B cell (primary cell): ENCODE measurements around the gene PRELID3B. TPM values are rescaled to one million over a fixed set of nuclear protein-coding genes. Genes with fewer than 3 reads are reported as not detected.

Source experiments
- ATAC-seq: fragments of 200-7000 bp; cut with Tn5 transposase; one replicate; pipeline ENCODE4 v1.10.0; 2021; ENCODE audit warnings: low read depth, mild to moderate bottlenecking, moderate number of reproducible peaks, moderate library complexity
- CTCF ChIA-PET: fragments of 350-600 bp; sonication (Branson Sonifier 250); formaldehyde crosslinking; loops from one replicate; lab custom pipeline; 2021; ENCODE audit warnings: antibody characterized with exemption, inconsistent platforms; lab: Charles Lee
- POLR2A ChIA-PET: fragments of 350-600 bp; sonication (Branson Sonifier 250); formaldehyde crosslinking; loops from one replicate; lab custom pipeline; 2021; ENCODE audit warnings: antibody characterized with exemption; lab: Charles Lee
- DNase-seq: peaks from one replicate; pipeline ENCODE4 v3.0.0; 2013
- H2AFZ ChIP-seq: 2 replicates; pipeline ENCODE4 v1.6.1; 2012; ENCODE audit warnings: mild to moderate bottlenecking, low read depth, low read length; ENCODE audit not compliant: insufficient read depth, poor library complexity, severe bottlenecking
- H3K27ac ChIP-seq, 2 donors: 1 replicate in 1 of 2; 2 replicates in 1 of 2; pipeline ENCODE4 v1.5.1; 2012 to 2013; ENCODE audit warnings: low read length in 2 of 2, mild to moderate bottlenecking in 2 of 2, moderate library complexity in 1 of 2
- H3K27me3 ChIP-seq, 4 experiments: fragments of 200-600 bp in 1 of 4; sonication (generic) in 1 of 4; replicated peaks in 1 of 4; 1 replicate in 2 of 4; 2 replicates in 2 of 4; pipeline versions ENCODE4 v1.6.1 to v1.7.0; 2013 to 2016; ENCODE audit warnings: low read length in 3 of 4, mild to moderate bottlenecking in 2 of 4, mixed read lengths in 1 of 4, moderate library complexity in 1 of 4; ENCODE audit not compliant: insufficient read depth in 4 of 4, control insufficient read depth in 3 of 4; ENCODE audit errors: control extremely low read depth in 1 of 4
- H3K36me3 ChIP-seq, 2 experiments: replicated peaks in 1 of 2; 1 replicate in 1 of 2; 2 replicates in 1 of 2; pipeline versions ENCODE4 v1.6.1 to v1.7.1; 2013; ENCODE audit warnings: low read length in 1 of 2; ENCODE audit not compliant: insufficient read depth in 2 of 2, control insufficient read depth in 1 of 2; ENCODE audit errors: control extremely low read depth in 1 of 2, extremely low read depth in 1 of 2
- H3K4me1 ChIP-seq, 2 donors: fragments of 200-600 bp in 1 of 2; sonication (generic) in 1 of 2; 1 replicate in 1 of 2; 2 replicates in 1 of 2; pipeline versions ENCODE4 v1.5.1 to v1.6.1; 2013 to 2017; ENCODE audit warnings: low read length in 2 of 2; ENCODE audit not compliant: control insufficient read depth in 2 of 2, insufficient read depth in 2 of 2
- H3K4me2 ChIP-seq: replicated peaks from 2 replicates; pipeline ENCODE3; 2012; ENCODE audit warnings: mild to moderate bottlenecking, low read depth, low read length; ENCODE audit not compliant: poor library complexity, severe bottlenecking
- H3K4me3 ChIP-seq, 5 experiments: fragments of 200-600 bp in 1 of 5; sonication (generic) in 1 of 5; 1 replicate in 3 of 5; 2 replicates in 2 of 5; pipeline versions ENCODE4 v1.5.1 to v1.7.0; 2011 to 2016; ENCODE audit warnings: low read length in 4 of 5, mild to moderate bottlenecking in 4 of 5, low read depth in 2 of 5, control low read depth in 1 of 5, moderate library complexity in 1 of 5; ENCODE audit not compliant: insufficient read depth in 1 of 5; ENCODE audit errors: control extremely low read depth in 1 of 5, extremely low read depth in 1 of 5
- H3K79me2 ChIP-seq: fragments of 200-600 bp; sonication (generic); one replicate; pipeline ENCODE4 v1.6.0; 2016; ENCODE audit warnings: low read length; ENCODE audit not compliant: control insufficient read depth, insufficient read depth
- H3K9ac ChIP-seq: fragments of 200-600 bp; sonication (generic); 2 replicates; pipeline ENCODE4 v1.6.1; 2017; ENCODE audit warnings: mild to moderate bottlenecking, low read length, moderate library complexity
- H3K9me3 ChIP-seq, 3 donors: one replicate each; pipeline versions ENCODE4 v1.6.1 to v1.7.1; 2013; ENCODE audit warnings: low read length in 2 of 3; ENCODE audit not compliant: control insufficient read depth in 2 of 3, insufficient read depth in 1 of 3; ENCODE audit errors: control extremely low read depth in 1 of 3
- H4K20me1 ChIP-seq: 2 replicates; pipeline ENCODE4 v1.6.0; 2012; ENCODE audit warnings: mild to moderate bottlenecking, low read length; ENCODE audit not compliant: insufficient read depth, control insufficient read depth, poor library complexity, severe bottlenecking
- H3K27ac Mint-ChIP-seq: one replicate; pipeline ENCODE4 v1.8.0; 2021; ENCODE audit warnings: mixed read lengths
- H3K27me3 Mint-ChIP-seq: one replicate; pipeline ENCODE4 v1.8.0; 2021; ENCODE audit warnings: mixed read lengths
- H3K4me1 Mint-ChIP-seq: one replicate; pipeline ENCODE4 v1.8.0; 2021; ENCODE audit warnings: mixed read lengths
- H3K4me3 Mint-ChIP-seq: one replicate; pipeline ENCODE4 v1.8.0; 2021; ENCODE audit warnings: mixed read lengths
- H3K9me3 Mint-ChIP-seq: one replicate; pipeline ENCODE4 v1.8.0; 2022; ENCODE audit warnings: mixed read lengths; ENCODE audit not compliant: insufficient read depth
- EZH2 ChIP-seq: IDR thresholded peaks from 2 replicates; pipeline ENCODE4 v1.6.1; 2012; ENCODE audit warnings: borderline replicate concordance, low read depth, mild to moderate bottlenecking, moderate library complexity, low read length; ENCODE audit not compliant: insufficient read depth, poor library complexity, severe bottlenecking
- WGBS: methylation state at CpG from one replicate; pipeline ENCODE4 v1.1.5; 2013; ENCODE audit warnings: missing lambda C conversion rate; ENCODE audit not compliant: insufficient coverage; 5-methylcytosine and 5-hydroxymethylcytosine counted together
- intact Hi-C: fragments of 100-400 bp; cut with micrococcal nuclease; formaldehyde crosslinking; loops from one replicate; pipeline ENCODE4 v1.10.0; 2022
- polyA plus RNA-seq: library from polyadenylated mRNA; depleted of rRNA; stranded (reverse); fragments of >200 nt; gene quantifications from 2 replicates; pipeline ENCODE4 v1.2.3, GENCODE V29; 2012
- total RNA-seq, 2 donors: library from RNA; stranded (reverse); fragments of 120-200 nt in 1 of 2; gene quantifications; 1 replicate in 1 of 2; 2 replicates in 1 of 2; pipeline versions ENCODE4 v1.2.3 to v1.2.4, GENCODE V29; 2013 to 2022
- TF ChIP-seq, protein P1 (sequence below): fragments of 200-600 bp; IDR thresholded peaks from one replicate; pipeline ENCODE4 v1.8.0; 2022; ENCODE audit warnings: antibody characterized with exemption, mild to moderate bottlenecking

PRELID3B gene
- total and polyA plus RNA-seq, 2 donors (not counting 1 experiment from before 2014, with no cell fraction given), result 24.1 to 46.8 TPM

DNA sequence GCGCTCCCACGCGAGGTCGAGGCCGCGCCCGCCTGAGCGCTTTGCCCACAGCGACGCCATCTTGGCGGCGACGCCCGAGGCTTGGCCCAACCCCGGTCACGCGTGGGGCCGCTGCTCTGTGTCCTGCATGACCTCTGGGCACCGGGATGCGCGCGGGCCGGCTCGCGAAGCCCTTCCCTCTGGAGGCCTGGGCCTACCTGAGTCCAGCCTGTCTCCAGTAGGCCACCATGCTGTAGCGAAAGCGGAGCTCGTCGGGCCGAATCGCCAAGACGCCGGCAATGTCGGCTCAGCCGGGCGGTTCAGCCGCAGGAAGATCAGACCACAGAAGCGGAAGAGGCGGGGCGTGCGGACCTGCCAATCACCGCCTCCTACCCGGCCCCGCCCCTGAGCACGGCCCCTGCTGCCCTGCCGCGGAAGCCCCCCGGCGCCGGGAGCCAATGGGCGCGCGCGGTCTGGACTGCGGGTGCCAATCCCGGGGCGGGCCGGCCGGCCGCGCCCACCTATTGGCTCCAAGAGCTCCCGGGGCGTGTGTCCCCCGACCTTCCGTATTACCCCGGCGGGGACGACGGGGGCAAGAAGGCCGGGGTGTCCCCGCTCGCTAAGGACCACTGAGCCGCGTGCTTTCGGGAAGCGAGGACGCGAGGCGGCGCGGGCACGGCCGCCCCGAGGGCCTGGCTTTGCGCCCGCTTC is 10.4 kb downstream of the PRELID3B start, which contains the start of gene ATP5F1E:
Gene ATP5F1E (minus strand): TSS at position 313 of the 690 bp plus-strand sequence. CDS start 84 bp downstream, at position 229.
- no peak for TF ChIP-seq EZH2
- TF ChIP-seq, protein P1, sequence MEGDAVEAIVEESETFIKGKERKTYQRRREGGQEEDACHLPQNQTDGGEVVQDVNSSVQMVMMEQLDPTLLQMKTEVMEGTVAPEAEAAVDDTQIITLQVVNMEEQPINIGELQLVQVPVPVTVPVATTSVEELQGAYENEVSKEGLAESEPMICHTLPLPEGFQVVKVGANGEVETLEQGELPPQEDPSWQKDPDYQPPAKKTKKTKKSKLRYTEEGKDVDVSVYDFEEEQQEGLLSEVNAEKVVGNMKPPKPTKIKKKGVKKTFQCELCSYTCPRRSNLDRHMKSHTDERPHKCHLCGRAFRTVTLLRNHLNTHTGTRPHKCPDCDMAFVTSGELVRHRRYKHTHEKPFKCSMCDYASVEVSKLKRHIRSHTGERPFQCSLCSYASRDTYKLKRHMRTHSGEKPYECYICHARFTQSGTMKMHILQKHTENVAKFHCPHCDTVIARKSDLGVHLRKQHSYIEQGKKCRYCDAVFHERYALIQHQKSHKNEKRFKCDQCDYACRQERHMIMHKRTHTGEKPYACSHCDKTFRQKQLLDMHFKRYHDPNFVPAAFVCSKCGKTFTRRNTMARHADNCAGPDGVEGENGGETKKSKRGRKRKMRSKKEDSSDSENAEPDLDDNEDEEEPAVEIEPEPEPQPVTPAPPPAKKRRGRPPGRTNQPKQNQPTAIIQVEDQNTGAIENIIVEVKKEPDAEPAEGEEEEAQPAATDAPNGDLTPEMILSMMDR, result no peak
- Histone ChIP-seq H3K27ac (peak within 1 kb of the TSS; percentile 84 to 91), H3K27me3 (no peaks in the 10 kb centered on the region), H3K4me1 (peaks cover 27 to 37% of the 10 kb centered on the region in 2 donors), H3K4me3 (peak within 1 kb of the TSS; percentile 68 to 82 (median 80)), H3K36me3 (peaks cover 2 to 68% of the 10 kb centered on the region in 2 experiments), H3K4me2 (peak within 1 kb of the TSS; percentile 88), H3K79me2 (peaks cover 65% of the 10 kb centered on the region), H3K9ac (peak within 1 kb of the TSS; percentile 85), H3K9me3 (no peaks in the 10 kb centered on the region), H2AFZ (peak within 1 kb of the TSS; percentile 90), H4K20me1 (peaks cover 43% of the 10 kb centered on the region)
- intact Hi-C loops, result loop anchor here (1.0 to 2.0 kb wide), 6 partner anchors 10 to 140 kb away; partner anchors contain the start of genes CTSZ, NELFCD and PRELID3B
- H3K27ac Mint-ChIP-seq, result peak within 1 kb of the TSS; percentile 98
- WGBS, result under 1% methylated on average over 86 of the region's 86 CpGs
- peak within 1 kb of the TSS; percentile 97 for H3K4me3 Mint-ChIP-seq
- CTCF ChIA-PET, result interaction anchor here (0.7 to 3.5 kb wide), 18 partner anchors 11 to 190 kb away, joined by 3 to 32 read pairs (median 6); partner anchors contain the start of gene PRELID3B
- no peaks in the 10 kb centered on the region for H3K27me3 Mint-ChIP-seq
- POLR2A ChIA-PET, result interaction anchor here (0.6 to 2.6 kb wide), 18 partner anchors 9 to 724 kb away, joined by 3 to 30 read pairs (median 6); partner anchors contain the start of gene PRELID3B
- peaks cover 45% of the 10 kb centered on the region for H3K4me1 Mint-ChIP-seq
- ATAC-seq, result peak; percentile 97
- peak; percentile 98 for DNase-seq
- H3K9me3 Mint-ChIP-seq, result no peaks in the 10 kb centered on the region
